Left kidney (tissue), 2 donors: ENCODE results near the gene GMPR. TPM values are rescaled to one million over a fixed set of nuclear protein-coding genes. Genes with fewer than 3 reads are reported as not detected.
"Not testable (repeated sequence)": the region's sequence is repeated elsewhere in the genome, so short reads cannot be mapped to it uniquely, and the experiment has no call there.

Experiments
- DNase-seq: peaks from one replicate; pipeline ENCODE4 v3.0.0-alpha.2; 2013
- polyA plus RNA-seq: library from polyadenylated mRNA; unstranded; fragments of 120-200 nt; gene quantifications from one replicate; pipeline ENCODE4 v1.2.1, GENCODE V29; 2013; ENCODE audit not compliant: insufficient read length

Gene GMPR
- polyA plus RNA-seq, 1 donor, result 4.7 TPM

DNA sequence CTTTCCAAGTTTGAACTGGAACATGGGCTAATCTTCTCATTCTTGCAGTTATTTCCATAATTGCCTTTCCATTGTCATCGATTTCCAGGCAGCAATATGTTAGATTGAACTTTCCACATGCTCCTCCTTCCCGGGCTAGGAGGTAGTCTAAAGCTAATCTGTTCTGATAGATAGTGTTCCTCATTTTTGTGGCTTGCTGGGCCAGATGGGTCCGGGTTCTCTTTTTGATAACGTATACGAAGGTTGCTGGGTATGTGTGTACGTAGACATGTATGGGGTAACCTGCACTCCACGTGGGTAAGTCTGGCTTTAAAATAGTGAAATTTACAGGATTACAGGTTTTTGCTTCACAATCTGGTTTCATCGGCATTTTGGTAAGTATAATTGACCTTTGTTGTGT lies 14.0 kb upstream of the GMPR start:
- no peak for DNase-seq

DNA sequence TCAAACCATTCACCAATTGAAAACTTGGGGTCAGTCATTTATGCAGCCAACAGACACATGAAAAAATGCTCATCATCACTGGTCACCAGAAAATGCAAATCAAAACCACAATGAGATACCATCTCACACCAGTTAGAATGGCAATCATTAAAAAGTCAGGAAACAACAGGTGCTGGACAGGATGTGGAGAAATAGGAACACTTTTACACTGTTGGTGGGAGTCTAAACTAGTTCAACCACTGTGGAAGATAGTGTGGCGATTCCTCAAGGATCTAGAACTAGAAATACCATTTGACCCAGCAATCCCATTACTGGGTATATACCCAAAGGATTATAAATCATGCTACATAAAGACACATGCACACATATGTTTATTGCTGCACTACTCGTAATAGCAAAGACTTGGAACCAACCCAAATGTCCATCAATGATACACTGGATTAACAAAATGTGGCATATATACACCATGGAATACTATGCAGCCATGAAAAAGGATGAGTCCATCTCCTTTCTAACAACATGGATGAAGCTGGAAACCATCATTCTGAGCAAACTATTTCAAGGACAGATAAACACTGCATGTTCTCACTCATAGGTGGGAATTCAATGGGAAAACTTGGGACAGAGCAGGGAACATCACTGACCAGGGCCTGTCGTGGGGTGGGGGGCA lies 13.2 kb upstream of the GMPR start:
- DNase-seq, result not testable (repeated sequence)

DNA sequence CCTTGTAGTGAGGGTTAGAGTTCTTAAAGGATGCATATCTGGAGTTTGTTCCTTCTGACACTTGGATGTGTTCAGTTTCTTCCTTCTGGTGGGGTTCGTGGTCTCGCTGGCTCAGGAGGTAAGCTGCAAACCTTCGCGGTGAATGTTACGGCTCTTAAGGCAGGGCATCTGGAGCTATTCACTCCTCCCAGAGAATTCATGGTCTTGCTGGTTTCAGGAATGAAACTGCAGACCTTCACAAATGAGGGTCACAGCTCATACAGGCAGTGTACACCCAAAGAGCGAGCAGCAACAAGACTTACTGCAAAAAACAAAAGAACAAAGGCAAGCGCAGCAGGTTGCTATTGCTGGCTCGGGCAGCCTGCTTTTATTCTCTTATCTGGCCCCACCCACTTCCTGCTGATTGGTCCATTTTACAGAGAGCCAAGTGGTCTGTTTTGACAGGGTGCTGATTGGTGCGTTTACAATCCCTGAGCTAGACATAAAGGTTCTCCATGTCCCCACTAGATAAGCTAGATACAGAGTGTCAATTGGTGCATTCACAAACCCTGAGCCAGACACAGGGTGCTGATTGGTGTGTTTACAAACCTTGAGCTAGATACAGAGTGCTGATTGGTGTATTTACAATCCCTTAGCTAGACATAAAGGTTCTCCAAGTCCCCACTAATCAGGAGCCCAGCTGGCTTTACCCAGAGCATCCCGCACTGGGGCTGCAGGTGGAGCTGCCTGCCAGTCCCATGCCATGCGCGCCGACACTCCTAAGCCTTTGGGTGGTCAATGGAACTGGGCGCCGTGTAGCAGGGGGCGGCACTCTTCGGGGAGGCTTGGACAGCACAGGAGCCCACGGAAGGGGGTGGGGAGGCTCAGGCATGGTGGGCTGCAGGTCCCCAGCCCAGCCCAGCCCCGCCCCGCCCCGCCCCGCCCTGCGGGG lies 12.0 kb upstream of the GMPR start:
- not testable (repeated sequence) for DNase-seq

DNA sequence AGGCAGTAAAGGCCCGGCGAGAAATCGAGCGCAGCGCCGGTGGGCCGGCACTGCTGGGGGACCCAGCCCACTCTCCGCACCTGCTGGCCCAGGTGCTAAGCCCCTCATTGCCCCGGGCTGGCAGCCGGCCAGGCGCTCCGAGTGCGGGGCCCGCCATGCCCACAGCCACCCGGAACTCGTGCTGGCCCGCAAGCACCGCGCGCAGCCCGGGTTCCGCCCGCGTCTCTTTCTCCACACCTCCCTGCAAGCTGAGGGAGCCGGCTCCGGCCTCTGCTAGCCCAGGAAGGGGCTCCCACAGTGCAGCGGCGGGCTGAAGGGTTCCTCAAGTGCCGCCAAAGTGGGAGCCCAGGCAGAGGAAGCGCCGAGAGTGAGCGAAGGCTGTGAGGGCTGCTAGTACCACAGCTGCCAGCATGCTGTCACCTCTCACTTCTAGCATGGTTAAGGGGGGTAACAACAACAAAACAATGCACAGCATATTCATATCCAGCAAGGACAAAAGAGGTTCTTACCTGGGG lies 11.3 kb upstream of the GMPR start:
- no peak for DNase-seq

GRCh38 chr6:16227605-16228004 lies 10.8 kb upstream of the GMPR start:
- no peak for DNase-seq

DNA sequence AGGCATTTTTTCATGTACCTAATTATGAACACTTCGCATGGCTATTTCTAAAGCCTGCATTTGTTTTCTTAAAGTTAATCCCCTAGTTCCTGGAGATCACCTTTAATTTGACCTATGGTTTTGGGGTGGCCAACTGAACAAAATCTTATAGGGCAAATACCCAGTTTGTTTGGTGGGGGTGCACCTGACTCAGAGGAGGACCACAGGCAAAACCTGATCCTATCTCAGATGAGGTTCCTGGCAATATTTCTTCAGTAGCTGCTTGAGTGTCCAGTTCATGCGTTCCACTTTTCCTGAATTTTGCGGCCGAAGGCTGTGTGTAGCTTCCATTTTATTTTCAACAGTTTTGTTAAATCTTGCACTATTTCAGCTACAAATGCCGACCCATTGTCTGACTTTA lies 10.3 kb upstream of the GMPR start:
- DNase-seq, result no peak

DNA sequence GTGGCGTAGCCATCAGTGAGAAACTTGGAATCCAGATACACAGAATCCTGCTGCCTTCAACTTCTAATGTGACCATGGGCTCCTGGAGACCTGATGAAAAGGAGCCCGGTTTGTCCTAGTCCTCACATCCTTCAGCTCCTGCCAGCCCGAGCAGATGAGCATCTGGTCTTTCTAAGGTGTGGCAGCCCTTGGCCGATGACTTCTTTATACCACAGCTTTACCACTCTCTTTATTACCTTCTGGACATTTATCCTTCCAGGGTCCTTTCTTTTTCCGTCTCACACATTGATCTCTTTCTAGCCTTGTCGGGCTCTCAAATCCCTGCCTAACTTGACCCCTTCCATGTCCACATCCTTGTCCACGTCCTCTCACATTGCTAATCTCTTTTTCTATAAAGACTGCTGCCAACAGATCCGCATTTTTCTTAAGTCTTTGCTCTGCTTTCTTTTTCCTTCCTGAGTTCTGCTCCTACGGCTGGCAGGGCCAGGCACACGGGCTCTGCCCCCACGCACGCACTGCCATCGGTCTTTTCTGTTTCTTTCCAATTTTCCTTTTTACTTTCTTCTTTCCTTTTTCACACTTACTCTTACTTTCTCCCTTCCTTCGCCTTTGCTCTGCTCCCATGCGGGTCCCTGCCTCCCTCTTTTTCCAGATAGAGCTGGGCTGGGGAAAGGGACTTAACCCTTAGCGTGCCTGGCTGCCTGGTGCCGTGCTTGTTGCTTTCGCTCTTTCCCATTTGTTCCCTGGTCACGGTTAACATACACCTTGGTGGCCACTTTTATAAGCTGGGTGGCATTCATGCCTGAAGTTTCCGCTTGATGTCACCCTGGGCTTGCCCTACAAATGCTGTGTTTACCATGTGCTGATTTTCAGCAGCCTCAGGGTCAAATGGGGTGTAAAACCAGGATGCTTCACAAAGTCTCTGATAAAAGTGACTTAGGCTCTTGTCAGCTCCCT lies 9.4 kb upstream of the GMPR start:
- no peak for DNase-seq

DNA sequence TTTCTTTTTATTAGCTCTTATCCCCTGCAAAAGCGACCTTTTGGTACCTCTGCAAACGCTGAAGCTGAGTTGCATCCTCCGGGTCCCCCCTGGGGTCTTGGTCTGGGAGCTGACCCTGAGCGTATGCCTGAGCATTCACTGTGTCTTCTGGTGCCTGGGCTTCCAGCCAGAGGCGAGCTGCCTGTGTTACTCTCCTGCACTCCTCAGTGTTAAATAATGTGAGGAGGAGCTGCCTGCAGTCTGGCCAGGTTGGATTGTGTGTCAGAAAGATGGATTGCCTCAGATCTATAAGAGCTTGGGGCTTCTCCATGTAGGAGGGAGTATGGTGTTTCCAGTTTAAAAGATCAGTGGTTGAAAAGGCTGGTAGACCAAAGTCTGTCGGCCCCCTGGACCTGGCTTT lies 8.7 kb upstream of the GMPR start:
- no peak for DNase-seq

- DNase-seq, result no peak
Measured at GRCh38 chr6:16230953-16231352, 7.4 kb upstream of the GMPR start.

- DNase-seq, result no peak
Measured at GRCh38 chr6:16232086-16232485, 6.3 kb upstream of the GMPR start.

GRCh38 chr6:16236009-16236501 lies 2.3 kb upstream of the GMPR start:
- no peak for DNase-seq

GRCh38 chr6:16236631-16237199 lies 1.7 kb upstream of the GMPR start:
- DNase-seq, result peak; percentile 82

GRCh38 chr6:16237242-16237641 lies 1.1 kb upstream of the GMPR start:
- no peak for DNase-seq

DNA sequence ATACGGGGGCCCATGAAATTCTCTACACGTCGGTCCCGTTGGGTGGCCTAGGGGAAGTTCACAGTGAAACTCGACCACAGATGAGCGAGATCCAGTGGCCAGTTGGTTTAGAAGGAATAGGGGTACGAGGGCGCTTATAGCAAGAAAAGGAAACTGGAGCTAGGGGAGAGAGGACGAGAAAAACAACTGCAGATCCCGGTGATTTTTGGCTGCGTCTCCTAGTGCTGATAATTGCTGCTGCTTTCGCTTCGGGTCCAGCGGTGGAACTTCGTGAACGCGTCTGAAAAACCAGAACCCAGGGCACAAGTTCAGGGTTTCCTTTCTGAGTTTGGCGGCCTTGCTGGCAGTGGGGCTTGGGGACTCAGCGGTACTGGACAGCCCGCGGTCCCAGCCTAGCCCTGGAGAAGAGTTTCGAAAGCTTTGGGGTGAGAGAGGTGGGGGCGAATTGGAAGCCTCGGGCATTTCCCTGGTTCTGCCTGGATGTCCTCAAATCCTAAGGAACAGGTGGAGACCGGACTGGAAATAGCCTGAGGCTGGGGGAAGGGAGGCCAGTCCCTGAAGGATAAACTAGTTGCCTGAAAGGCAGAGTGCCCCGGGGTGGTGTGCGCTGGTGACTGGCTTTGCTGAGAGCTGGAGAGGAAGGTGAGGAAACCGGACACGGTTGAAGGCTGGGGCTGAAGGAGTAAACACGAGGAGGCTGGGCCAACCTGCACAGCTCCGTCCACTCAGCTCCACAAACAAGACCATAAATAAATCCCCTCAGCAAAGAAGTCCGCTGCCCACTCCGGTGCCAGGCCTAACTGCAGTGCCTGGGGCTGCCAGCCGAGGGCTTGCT lies 793 bp downstream of the GMPR start:
- DNase-seq, result no peak

DNA sequence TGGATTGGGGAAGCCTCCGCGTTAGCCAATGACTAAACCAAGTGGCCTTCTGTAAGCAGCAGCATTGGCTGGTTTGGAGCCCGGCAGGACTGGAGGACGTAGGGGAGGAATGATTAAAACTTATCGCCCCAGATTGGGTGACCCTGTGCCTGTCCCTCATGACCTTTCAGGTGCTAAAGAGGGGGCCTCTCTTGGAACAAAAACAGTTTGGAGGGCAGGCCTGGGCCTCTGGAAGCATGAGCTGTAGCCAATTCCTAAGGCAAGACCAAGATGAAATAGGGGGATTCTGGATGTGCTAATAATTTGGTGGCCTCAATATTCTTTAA lies 1.4 kb downstream of the GMPR start:
- DNase-seq, result no peak

DNA sequence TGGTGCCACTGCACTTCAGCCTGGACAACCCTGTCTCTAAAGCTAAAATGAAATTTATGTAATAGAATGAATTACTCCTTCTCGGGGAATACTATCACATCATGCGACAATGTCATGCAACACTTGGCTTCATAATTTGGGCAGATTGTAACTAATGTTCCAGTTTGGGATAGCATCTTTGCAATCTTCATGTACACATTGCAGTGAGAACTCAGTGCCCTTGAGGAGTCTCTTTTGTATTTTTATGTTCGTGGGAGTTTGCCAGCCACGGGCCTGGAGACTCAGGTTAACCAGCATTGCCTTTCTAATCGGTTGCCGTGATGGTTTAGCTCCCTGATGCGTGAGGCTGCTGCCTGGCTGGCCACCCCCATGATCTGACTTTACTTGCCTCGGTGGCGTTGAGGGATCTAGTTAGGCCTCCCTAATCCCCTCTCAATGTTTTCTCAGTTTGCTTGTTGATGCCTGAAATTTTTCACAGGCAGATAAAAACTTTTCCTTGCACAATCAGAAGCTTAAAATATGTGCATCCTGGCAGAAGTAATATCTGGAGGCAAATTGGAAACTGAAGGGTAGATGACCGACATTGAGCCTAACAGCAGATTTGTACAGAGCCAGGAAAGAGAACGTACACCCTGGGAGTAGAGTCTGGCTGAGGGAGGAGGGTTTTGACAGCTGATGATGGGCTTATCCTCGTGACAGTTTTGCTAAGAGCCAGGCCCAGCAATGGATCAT lies 2.4 kb downstream of the GMPR start:
- no peak for DNase-seq

DNA sequence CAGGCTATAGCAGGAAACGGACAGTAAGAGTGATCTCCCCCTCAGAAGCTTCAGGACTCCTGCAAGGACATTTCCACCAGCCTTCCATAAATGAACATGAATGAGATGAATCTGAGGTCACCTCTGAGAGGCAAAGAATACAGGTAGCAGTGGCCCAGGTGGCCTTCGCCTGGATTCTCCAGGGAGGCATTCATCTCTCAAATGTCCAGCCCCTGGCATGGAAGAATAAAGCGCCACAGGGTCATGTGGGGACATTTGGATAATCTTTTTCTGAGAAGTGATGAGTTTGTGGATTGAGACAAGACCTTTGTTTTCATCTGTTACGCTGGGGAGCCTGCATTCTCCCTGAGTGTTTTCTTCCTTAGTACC lies 2.9 kb downstream of the GMPR start:
- DNase-seq, result no peak

DNA sequence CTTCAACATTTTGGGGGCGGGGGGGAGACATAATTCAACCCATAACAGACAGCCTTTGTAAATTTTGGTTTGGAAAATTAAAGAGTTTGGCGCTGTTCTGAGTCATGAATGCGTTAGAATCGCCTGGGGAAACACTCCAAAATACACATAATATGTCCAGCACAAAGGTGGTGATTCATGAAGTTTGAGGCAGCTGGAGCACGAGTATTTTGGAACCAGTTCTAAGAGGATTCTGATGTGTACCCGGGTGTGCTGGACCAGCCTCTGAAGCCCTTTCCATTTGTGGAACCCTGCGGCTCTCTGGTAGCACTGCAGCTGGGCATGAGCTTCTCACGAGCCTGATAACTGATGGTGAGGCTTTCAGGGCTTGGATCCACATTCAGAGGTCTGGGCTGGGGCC lies 4.7 kb downstream of the GMPR start:
- no peak for DNase-seq

- no peak for DNase-seq
Measured at GRCh38 chr6:16243664-16244063, 5.3 kb downstream of the GMPR start.

GRCh38 chr6:16244446-16244845 lies 6.1 kb downstream of the GMPR start:
- no peak for DNase-seq
